ENCODE results near the gene MEGF6.
"Not testable (repeated sequence)": the region's sequence is repeated elsewhere in the genome, so short reads cannot be mapped to it uniquely, and the experiment has no call there.

Gene MEGF6

GRCh38 chr1:3623441-3624199 is 12.3 kb upstream of the MEGF6 start:
- peak in 1 of 2 experiments; percentile 21 for DNase-seq (ENCODE audit: low read depth in 1 of 2, low spot score in 1 of 2)
- Histone ChIP-seq H3K4me3 (replicated peaks; ENCODE audit: insufficient read depth, low read length) (peak overlapping the region; percentile 99), H3K27ac (replicated peaks) (no peak overlapping the region; the same call in 1 of the 2 replicates), H3K27me3 (ENCODE audit: insufficient read depth, poor library complexity, severe bottlenecking) (no peaks in the 10 kb centered on the region)
- TF ChIP-seq GABPA (IDR thresholded peaks at IDR 0.05; ENCODE audit: low read depth): peak; percentile 41; the same call in 1 of the 2 replicates
- no peak for TF ChIP-seq SPI1 (IDR thresholded peaks at IDR 0.05; ENCODE audit: borderline replicate concordance, low read depth)

DNA sequence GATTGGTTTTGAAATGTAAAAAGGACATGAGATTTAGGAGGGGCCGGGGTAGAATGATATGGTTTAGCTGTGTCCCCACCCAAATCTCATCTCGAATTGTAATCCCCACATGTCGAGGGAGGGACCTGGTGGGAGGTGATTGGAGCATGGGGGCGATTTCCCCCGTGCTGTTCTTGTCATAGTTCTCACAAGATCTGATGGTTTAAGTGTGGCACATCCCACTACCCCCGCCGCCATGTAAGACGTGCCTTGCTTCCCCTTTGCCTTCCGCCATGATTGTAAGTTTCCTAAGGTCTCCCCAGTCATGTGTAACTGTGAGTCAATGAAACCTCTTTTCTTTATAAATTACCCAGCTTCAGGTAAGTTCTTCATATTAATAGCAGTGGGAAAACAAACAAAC is 10.8 kb upstream of the MEGF6 start:
- not testable (repeated sequence) for H3K4me3 ChIP-seq (replicated peaks; ENCODE audit: insufficient read depth, low read length); H3K27me3 ChIP-seq (ENCODE audit: insufficient read depth, poor library complexity, severe bottlenecking); DNase-seq (ENCODE audit: low read depth in 1 of 2, low spot score in 1 of 2); H3K27ac ChIP-seq (replicated peaks)

DNA sequence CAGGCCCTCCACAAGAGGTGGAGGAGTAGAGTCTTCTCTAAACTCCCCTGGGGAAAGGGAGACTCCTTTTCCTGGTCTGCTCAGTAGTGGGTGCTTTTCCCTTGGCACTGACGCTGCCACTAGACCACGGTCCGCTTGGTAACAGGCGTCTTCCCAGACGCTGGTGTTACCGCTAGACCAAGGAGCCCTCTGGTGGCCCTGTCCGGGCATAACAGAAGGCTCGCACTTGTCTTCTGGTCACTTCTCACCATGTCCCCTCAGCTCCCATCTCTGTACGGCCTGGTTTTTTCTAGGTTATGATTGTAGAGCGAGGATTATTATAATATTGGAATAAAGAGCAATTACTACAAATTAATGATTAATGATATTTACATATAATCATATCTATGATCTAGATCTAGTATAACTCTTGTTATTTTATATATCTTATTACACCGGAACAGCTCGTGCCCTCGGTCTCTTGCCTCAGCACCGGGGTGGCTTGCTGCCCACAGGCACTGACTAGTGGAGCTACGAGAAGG is 9.9 kb upstream of the MEGF6 start:
- H3K27ac ChIP-seq (replicated peaks); H3K4me3 ChIP-seq (replicated peaks; ENCODE audit: insufficient read depth, low read length); H3K27me3 ChIP-seq (ENCODE audit: insufficient read depth, poor library complexity, severe bottlenecking); DNase-seq (ENCODE audit: low read depth in 1 of 2, low spot score in 1 of 2): not testable (repeated sequence)

DNA sequence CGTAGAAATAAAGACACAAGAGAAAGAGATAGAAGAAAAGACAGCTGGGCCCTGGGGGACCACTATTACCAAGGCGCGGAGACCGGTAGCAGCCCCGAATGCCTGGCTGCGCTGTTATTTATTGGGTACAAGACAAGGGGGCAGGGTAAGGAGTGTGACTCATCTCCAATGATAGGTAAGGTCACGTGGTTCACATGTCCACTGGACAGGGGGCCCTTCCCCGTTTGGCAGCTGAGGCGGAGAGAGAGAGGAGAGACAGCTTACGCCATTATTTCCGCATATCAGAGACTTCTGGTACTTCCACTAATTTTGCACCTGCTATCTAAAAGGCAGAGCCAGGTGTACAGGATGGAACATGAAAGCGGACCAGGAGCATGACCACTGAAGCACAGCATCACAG is 9.4 kb upstream of the MEGF6 start:
- DNase-seq (ENCODE audit: low read depth in 1 of 2, low spot score in 1 of 2): no peak
- no peak for TF ChIP-seq GABPA (IDR thresholded peaks at IDR 0.05; ENCODE audit: low read depth)
- TF ChIP-seq CTCF (IDR thresholded peaks at IDR 0.05; ENCODE audit: insufficient read depth, low read length): no peak
- no peak for TF ChIP-seq POLR2AphosphoS5 (IDR thresholded peaks at IDR 0.05; ENCODE audit: low read depth)
- TF ChIP-seq, protein P1, sequence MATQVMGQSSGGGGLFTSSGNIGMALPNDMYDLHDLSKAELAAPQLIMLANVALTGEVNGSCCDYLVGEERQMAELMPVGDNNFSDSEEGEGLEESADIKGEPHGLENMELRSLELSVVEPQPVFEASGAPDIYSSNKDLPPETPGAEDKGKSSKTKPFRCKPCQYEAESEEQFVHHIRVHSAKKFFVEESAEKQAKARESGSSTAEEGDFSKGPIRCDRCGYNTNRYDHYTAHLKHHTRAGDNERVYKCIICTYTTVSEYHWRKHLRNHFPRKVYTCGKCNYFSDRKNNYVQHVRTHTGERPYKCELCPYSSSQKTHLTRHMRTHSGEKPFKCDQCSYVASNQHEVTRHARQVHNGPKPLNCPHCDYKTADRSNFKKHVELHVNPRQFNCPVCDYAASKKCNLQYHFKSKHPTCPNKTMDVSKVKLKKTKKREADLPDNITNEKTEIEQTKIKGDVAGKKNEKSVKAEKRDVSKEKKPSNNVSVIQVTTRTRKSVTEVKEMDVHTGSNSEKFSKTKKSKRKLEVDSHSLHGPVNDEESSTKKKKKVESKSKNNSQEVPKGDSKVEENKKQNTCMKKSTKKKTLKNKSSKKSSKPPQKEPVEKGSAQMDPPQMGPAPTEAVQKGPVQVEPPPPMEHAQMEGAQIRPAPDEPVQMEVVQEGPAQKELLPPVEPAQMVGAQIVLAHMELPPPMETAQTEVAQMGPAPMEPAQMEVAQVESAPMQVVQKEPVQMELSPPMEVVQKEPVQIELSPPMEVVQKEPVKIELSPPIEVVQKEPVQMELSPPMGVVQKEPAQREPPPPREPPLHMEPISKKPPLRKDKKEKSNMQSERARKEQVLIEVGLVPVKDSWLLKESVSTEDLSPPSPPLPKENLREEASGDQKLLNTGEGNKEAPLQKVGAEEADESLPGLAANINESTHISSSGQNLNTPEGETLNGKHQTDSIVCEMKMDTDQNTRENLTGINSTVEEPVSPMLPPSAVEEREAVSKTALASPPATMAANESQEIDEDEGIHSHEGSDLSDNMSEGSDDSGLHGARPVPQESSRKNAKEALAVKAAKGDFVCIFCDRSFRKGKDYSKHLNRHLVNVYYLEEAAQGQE (IDR thresholded peaks at IDR 0.05; ENCODE audit: insufficient replicate concordance, low read depth): no peak
- no peak for TF ChIP-seq SPI1 (IDR thresholded peaks at IDR 0.05; ENCODE audit: borderline replicate concordance, low read depth)
- Histone ChIP-seq H3K27ac (replicated peaks) (no peak overlapping the region), H3K4me3 (replicated peaks; ENCODE audit: insufficient read depth, low read length) (no peak overlapping the region), H3K27me3 (ENCODE audit: insufficient read depth, poor library complexity, severe bottlenecking) (no peaks in the 10 kb centered on the region)

DNA sequence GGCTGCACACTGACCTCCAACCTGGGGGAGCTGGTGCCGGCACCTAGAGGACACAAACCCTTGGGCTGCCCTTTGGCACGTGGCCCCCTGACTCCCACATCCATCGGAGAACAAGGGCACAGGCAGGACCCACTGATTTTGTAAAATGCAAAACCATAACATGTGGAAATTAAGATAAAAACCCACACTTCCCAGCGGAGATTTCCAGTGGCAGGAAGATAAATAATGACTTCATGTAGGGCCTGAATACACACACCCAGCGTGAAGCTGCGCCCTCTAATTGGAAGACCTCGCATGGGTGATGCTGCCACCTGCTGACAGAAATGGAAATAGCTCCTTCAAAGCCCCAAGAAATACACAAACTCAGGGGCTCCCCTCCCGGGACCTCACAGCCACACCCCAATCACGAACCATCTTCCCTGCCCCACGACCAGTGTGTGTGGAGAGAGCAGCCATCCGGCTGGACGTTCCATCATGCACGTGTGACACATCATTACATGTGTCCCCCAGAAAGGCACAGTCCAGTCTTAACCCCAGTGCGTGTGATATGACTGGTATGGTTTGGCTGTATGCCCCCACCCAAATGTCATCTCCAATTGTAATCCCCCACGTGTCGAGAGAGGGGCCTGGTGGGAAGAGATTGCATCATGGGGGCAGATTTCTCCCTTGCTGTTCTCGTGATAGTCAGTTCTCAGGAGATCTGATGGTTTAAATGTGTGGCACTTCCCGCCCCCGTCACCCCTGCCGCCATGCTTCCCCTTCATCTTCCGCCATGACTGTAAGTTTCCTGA is 7.8 kb upstream of the MEGF6 start:
- TF ChIP-seq SPI1 (IDR thresholded peaks at IDR 0.05; ENCODE audit: borderline replicate concordance, low read depth) (no peak), CTCF (IDR thresholded peaks at IDR 0.05; ENCODE audit: insufficient read depth, low read length) (peak; percentile 77)
- H3K27ac ChIP-seq (replicated peaks): no peak overlapping the region
- H3K4me3 ChIP-seq (replicated peaks; ENCODE audit: insufficient read depth, low read length): no peak overlapping the region
- peak in 1 of 2 experiments; percentile 69 for DNase-seq (ENCODE audit: low read depth in 1 of 2, low spot score in 1 of 2)
- H3K27me3 ChIP-seq (ENCODE audit: insufficient read depth, poor library complexity, severe bottlenecking): no peaks in the 10 kb centered on the region

- TF ChIP-seq POLR2AphosphoS5 (IDR thresholded peaks at IDR 0.05; ENCODE audit: low read depth) (no peak), CTCF (IDR thresholded peaks at IDR 0.05; ENCODE audit: insufficient read depth, low read length) (no peak), SPI1 (IDR thresholded peaks at IDR 0.05; ENCODE audit: borderline replicate concordance, low read depth) (no peak), GABPA (IDR thresholded peaks at IDR 0.05; ENCODE audit: low read depth) (no peak)
- TF ChIP-seq, protein P1 (IDR thresholded peaks at IDR 0.05; ENCODE audit: insufficient replicate concordance, low read depth): no peak
- no peaks in the 10 kb centered on the region for H3K27me3 ChIP-seq (ENCODE audit: insufficient read depth, poor library complexity, severe bottlenecking)
- DNase-seq (ENCODE audit: low read depth in 1 of 2, low spot score in 1 of 2): no peak
- no peak overlapping the region for H3K4me3 ChIP-seq (replicated peaks; ENCODE audit: insufficient read depth, low read length)
- no peak overlapping the region for H3K27ac ChIP-seq (replicated peaks)
Measured at GRCh38 chr1:3618531-3618880, 7.2 kb upstream of the MEGF6 start.
